ENCODE measurements around the gene AMER2.

AMER2 gene

DNA sequence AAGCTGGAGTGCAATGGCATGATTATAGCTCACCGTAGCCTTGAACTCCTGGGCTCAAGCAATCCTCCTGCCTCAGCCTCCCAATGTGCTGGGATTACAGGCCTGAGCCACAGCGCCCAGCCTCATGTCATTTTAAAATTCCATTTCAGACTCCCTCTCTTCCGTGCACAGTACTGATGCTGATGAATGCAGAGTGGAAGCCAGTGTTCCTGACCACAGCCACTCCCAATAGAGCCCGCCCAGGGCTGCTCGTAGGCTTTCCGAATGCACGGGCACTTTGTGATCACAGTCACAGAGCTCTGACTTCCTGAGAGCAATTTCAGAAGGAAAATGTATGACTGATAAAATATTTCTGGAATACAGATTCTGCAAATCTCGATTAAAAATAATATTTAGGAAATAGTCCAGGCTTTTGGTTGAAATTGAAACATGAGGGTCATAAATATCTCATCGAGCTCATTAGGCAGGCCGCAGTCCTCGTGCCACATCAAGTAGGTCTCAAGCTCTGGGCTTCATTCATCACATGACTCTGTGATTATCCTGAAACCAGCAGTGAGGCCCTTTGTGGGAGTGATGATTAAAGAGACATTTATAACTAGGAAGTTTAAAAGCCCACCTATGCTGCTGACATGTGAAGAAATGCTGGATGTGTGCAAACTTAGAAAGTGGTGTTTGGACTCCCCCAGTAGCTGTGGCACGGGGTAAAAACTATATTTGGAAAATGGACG, 38.9 kb upstream of the AMER2 start:
- no peak for DNase-seq (ENCODE audit: extremely low read depth, low read depth)
- TF ChIP-seq, protein P1, sequence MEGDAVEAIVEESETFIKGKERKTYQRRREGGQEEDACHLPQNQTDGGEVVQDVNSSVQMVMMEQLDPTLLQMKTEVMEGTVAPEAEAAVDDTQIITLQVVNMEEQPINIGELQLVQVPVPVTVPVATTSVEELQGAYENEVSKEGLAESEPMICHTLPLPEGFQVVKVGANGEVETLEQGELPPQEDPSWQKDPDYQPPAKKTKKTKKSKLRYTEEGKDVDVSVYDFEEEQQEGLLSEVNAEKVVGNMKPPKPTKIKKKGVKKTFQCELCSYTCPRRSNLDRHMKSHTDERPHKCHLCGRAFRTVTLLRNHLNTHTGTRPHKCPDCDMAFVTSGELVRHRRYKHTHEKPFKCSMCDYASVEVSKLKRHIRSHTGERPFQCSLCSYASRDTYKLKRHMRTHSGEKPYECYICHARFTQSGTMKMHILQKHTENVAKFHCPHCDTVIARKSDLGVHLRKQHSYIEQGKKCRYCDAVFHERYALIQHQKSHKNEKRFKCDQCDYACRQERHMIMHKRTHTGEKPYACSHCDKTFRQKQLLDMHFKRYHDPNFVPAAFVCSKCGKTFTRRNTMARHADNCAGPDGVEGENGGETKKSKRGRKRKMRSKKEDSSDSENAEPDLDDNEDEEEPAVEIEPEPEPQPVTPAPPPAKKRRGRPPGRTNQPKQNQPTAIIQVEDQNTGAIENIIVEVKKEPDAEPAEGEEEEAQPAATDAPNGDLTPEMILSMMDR (IDR thresholded peaks at IDR 0.05; ENCODE audit: low read depth, low read length, missing control alignments), result no peak
- H3K4me3 ChIP-seq (replicated peaks; ENCODE audit: low read depth, low read length), result no peak overlapping the region

DNA sequence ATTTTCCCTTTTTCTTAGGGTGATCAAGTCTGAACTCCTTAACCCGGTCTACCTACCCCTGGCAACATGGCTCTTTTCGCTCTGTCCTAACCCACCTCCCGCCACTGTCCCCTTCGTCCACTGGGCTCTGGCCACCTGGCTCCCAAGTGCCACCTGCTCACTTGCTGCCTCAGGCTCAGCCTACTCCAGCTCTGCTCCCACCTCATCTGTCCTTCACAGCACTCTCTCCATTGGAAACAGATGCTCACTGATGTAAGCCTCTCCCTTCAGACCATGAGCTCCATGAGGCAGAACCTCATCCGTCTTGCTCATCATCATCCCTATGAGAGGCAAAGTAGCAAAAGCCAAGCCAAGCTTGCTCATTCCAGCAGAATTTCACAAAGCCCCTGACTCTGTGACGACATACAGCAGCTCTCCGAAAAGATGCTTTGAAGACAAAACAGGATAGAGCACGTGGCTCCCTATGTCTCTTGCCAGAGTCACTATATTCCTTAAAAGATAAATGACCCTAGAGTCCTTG, 35.3 kb upstream of the AMER2 start:
- TF ChIP-seq, protein P1 (IDR thresholded peaks at IDR 0.05; ENCODE audit: low read depth, low read length, missing control alignments), result no peak
- H3K4me3 ChIP-seq (replicated peaks; ENCODE audit: low read depth, low read length), result no peak overlapping the region
- no peak for DNase-seq (ENCODE audit: extremely low read depth, low read depth)

DNA sequence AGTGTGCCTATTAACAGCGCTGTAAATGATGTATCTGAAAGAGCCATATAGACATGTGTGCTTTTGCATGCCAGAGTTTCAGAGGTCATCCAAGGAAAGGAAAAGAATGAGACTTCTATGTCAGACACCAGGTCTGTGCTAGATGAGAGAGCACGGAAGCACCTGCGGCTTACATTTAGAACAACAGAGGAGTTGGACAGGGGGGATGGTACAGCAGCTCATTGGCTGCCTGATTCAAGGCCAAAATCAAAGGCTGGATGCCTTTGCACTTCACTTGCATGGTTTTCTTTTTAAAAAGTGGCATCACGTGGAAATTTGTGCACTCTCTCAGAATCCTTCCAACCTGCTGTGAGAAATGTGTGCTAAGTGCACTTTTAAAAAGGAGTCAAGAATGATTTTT, 32.8 kb upstream of the AMER2 start:
- TF ChIP-seq, protein P1 (IDR thresholded peaks at IDR 0.05; ENCODE audit: low read depth, low read length, missing control alignments), result no peak
- DNase-seq (ENCODE audit: extremely low read depth, low read depth), result no peak
- no peak overlapping the region for H3K4me3 ChIP-seq (replicated peaks; ENCODE audit: low read depth, low read length)

DNA sequence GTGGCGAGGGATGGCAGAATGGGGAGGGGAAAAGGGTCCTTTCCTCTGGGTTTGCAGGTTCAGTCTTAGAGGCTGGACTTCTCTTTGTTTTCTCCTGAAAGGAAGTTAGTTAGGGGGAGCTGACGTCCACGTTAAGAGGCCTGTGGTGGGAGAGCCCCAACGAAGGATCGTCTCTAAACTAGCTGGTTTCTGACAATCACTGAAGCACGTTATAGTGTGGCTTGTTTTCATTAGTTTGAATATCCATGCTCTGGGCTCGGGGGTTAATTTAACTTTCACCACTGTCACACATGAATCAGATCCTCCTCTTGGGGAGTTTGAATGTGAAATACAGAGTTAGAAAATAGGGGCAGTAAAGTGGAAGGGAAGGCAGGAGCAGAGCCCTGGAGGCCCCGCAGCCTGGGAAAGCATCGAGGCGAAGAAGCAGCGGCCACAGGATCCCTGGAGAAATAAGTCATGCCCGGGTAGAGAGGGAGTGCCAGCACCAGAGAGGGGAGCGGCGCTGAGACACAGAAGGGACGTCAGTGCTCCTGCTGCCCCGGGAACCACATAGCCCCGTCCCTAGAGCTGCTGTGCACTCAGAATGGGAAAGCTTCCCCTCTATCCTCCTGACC, 31.1 kb upstream of the AMER2 start:
- no peak overlapping the region for H3K4me3 ChIP-seq (replicated peaks; ENCODE audit: low read depth, low read length)

DNA sequence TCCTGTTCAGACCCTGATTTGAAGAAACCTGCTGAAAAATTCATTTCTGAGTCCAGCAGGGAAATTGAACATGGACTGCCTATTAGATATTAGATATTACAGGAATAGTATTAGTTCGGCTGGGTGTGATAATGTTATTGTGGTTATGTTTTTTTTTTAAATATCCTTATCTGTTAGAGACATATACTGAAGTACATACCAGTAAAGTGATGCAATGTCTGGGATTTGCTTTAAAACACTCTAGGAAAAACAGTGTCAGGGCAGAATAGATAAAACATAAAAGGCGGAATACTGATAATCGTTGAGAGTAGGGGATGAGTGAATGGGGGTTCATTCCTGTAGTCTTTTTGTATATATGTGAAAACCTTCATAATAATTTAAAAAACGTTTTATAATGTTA, 28.7 kb upstream of the AMER2 start:
- TF ChIP-seq, protein P1 (IDR thresholded peaks at IDR 0.05; ENCODE audit: low read depth, low read length, missing control alignments), result no peak
- H3K4me3 ChIP-seq (replicated peaks; ENCODE audit: low read depth, low read length), result no peak overlapping the region
- no peak for DNase-seq (ENCODE audit: extremely low read depth, low read depth)

More for the DNA sequence above, 31.1 kb upstream of the AMER2 start:
- TF ChIP-seq, protein P1 (IDR thresholded peaks at IDR 0.05; ENCODE audit: low read depth, low read length, missing control alignments), result no peak
- DNase-seq (ENCODE audit: extremely low read depth, low read depth), result no peak

DNA sequence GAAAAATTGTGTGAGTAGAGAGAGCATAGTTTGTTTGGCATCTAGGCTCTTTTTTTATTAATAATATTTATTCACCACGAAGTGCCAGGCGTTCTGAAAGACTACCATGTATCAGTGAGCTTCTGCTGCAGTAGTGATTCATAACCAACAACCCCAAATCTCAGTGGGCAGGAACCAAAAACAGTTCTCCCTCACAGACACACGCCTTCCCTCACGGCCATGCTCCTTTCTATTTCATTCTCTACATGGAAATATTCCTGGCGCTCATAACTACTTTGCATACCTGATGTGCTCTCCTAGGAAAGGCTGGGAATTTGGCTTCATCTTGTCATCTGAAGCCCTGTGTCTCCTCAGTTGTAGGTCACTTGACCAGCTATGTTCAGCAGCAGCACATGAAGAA, 26.6 kb upstream of the AMER2 start:
- TF ChIP-seq, protein P1 (IDR thresholded peaks at IDR 0.05; ENCODE audit: low read depth, low read length, missing control alignments), result no peak
- DNase-seq (ENCODE audit: extremely low read depth, low read depth), result no peak
- no peak overlapping the region for H3K4me3 ChIP-seq (replicated peaks; ENCODE audit: low read depth, low read length)

All from HFF-Myc (cell line).